ENCODE data around the gene BICC1.

DNA sequence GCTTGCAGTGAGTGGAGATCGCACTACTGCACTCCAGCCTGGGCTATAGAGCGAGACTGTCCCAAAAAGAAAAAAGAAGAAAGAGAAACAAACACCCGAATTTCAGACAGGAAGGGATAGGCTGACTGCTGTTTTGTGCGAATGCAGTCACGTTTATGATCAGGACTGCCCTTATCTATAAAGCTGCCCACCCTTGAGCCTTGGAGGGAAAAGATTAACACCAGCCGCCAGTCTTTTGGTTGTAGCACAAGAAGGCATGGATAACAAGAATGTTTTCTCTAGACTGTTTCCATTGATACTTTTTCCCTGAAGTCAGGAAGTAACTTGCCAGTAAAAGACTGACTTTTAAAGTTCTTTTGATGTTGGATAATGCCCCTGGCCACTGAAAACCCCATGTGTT is 314.0 kb downstream of the BICC1 start:
- TF ChIP-seq, protein P1, sequence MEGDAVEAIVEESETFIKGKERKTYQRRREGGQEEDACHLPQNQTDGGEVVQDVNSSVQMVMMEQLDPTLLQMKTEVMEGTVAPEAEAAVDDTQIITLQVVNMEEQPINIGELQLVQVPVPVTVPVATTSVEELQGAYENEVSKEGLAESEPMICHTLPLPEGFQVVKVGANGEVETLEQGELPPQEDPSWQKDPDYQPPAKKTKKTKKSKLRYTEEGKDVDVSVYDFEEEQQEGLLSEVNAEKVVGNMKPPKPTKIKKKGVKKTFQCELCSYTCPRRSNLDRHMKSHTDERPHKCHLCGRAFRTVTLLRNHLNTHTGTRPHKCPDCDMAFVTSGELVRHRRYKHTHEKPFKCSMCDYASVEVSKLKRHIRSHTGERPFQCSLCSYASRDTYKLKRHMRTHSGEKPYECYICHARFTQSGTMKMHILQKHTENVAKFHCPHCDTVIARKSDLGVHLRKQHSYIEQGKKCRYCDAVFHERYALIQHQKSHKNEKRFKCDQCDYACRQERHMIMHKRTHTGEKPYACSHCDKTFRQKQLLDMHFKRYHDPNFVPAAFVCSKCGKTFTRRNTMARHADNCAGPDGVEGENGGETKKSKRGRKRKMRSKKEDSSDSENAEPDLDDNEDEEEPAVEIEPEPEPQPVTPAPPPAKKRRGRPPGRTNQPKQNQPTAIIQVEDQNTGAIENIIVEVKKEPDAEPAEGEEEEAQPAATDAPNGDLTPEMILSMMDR (conservative IDR thresholded peaks at IDR 0.05; ENCODE audit: low read length) = no peak
- TF ChIP-seq EZH2phosphoT487 (IDR thresholded peaks at IDR 0.05; ENCODE audit: borderline replicate concordance) = no peak
